A673 (cell line): ENCODE data around the gene SCAANT1.

Experiments used
- EZH2 ChIP-seq: fragments of 200-600 bp; sonication (generic); IDR thresholded peaks from 2 replicates; pipeline ENCODE4 v1.6.1; 2017; ENCODE audit warnings: borderline replicate concordance, low read depth, mild to moderate bottlenecking, mixed read lengths, antibody characterized with exemption, low read length; ENCODE audit not compliant: poor library complexity, severe bottlenecking
- TF ChIP-seq, protein P1 (sequence below): fragments of 300-800, 200-600 bp; sonication (generic); conservative IDR thresholded peaks from 2 replicates; pipeline ENCODE4 v1.5.1; 2017; ENCODE audit warnings: low read depth, mild to moderate bottlenecking, antibody characterized with exemption, low read length, moderate library complexity, mixed read lengths

GRCh38 chr3:63950698-63951097, 38.5 kb upstream of the SCAANT1 start:
- TF ChIP-seq, protein P1, sequence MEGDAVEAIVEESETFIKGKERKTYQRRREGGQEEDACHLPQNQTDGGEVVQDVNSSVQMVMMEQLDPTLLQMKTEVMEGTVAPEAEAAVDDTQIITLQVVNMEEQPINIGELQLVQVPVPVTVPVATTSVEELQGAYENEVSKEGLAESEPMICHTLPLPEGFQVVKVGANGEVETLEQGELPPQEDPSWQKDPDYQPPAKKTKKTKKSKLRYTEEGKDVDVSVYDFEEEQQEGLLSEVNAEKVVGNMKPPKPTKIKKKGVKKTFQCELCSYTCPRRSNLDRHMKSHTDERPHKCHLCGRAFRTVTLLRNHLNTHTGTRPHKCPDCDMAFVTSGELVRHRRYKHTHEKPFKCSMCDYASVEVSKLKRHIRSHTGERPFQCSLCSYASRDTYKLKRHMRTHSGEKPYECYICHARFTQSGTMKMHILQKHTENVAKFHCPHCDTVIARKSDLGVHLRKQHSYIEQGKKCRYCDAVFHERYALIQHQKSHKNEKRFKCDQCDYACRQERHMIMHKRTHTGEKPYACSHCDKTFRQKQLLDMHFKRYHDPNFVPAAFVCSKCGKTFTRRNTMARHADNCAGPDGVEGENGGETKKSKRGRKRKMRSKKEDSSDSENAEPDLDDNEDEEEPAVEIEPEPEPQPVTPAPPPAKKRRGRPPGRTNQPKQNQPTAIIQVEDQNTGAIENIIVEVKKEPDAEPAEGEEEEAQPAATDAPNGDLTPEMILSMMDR, result no peak
- TF ChIP-seq EZH2, result no peak
